Mammary epithelial cell (primary cell): ENCODE results near the gene ANKZF1.

Experiments
- CTCF ChIP-seq, 2 donors: IDR thresholded peaks in 1 of 2; conservative IDR thresholded peaks in 1 of 2; 2 replicates each; pipeline ENCODE4 v1.5.1; 2011 to 2012; ENCODE audit warnings: inconsistent platforms in 2 of 2, low read length in 2 of 2, mild to moderate bottlenecking in 2 of 2, control low read depth in 1 of 2, low read depth in 1 of 2; ENCODE audit not compliant: insufficient read depth in 1 of 2; ENCODE audit errors: extremely low read depth in 1 of 2
- EZH2 ChIP-seq: IDR thresholded peaks from 2 replicates; pipeline ENCODE4 v1.6.1; 2012; ENCODE audit warnings: low read length, inconsistent platforms, borderline replicate concordance

- TF ChIP-seq CTCF (conservative IDR thresholded peaks at IDR 0.05 in 1 of 2, IDR thresholded peaks at IDR 0.05 in 1 of 2; ENCODE audit: extremely low read depth in 1 of 2, insufficient read depth in 1 of 2, low read depth in 1 of 2, low read length in 2 of 2) = no peak
- no peak for TF ChIP-seq EZH2
Measured at GRCh38 chr2:219228041-219228910, 1.3 kb upstream of the ANKZF1 start.
